ENCODE data around the gene DKK1. TPM values are rescaled to one million over a fixed set of nuclear protein-coding genes. Genes with fewer than 3 reads are reported as not detected.

Gene DKK1
- total RNA-seq, 1 donor from 2014 or later: 13.7 TPM

GRCh38 chr10:52332815-52333214 is 18.7 kb downstream of the DKK1 start:
- Histone ChIP-seq H3K9ac (ENCODE audit: low read length) (no peak overlapping the region), H4K20me1 (ENCODE audit: insufficient read depth, low read length) (no peaks in the 10 kb centered on the region), H2AFZ (ENCODE audit: low read depth, low read length) (no peak overlapping the region), H3K4me3 (ENCODE audit: insufficient read depth, low read depth, low read length) (no peak overlapping the region), H3K27ac (ENCODE audit: low read depth, low read length) (no peak overlapping the region), H3K9me3 (ENCODE audit: insufficient read depth, low read depth, low read length) (no peaks in the 10 kb centered on the region), H3K4me1 (ENCODE audit: insufficient read depth, low read length) (peaks cover 11% of the 10 kb centered on the region), H3K79me2 (ENCODE audit: insufficient read depth, low read length) (no peaks in the 10 kb centered on the region), H3K4me2 (ENCODE audit: low read length) (no peak overlapping the region), H3K27me3 (ENCODE audit: insufficient read depth, low read length) (no peaks in the 10 kb centered on the region), H3K36me3 (ENCODE audit: insufficient read depth, low read length) (no peaks in the 10 kb centered on the region)
- TF ChIP-seq EZH2 (IDR thresholded peaks at IDR 0.05; ENCODE audit: insufficient read depth, low read length) (no peak), CTCF (IDR thresholded peaks at IDR 0.05; ENCODE audit: insufficient read depth, low read depth, low read length) (no peak)
- peaks cover 2% of the 10 kb centered on the region for H3K27me3 Mint-ChIP-seq (ENCODE audit: low read depth, unreplicated experiment)
- peaks cover 7% of the 10 kb centered on the region for H3K4me1 Mint-ChIP-seq (ENCODE audit: low read depth, unreplicated experiment)
- H3K9me3 Mint-ChIP-seq (ENCODE audit: unreplicated experiment): no peaks in the 10 kb centered on the region
- FAIRE-seq: no peak
- no peak overlapping the region for H3K27ac Mint-ChIP-seq (ENCODE audit: unreplicated experiment)
- DNase-seq (ENCODE audit: low read depth): no peak
- H3K36me3 Mint-ChIP-seq (ENCODE audit: low read depth, unreplicated experiment): no peaks in the 10 kb centered on the region
- H3K4me3 Mint-ChIP-seq (ENCODE audit: unreplicated experiment): no peak overlapping the region

GRCh38 chr10:52334595-52334994 is 20.5 kb downstream of the DKK1 start:
- DNase-seq (ENCODE audit: low read depth): peak; percentile 52
- Mint-ChIP-seq H3K36me3 (ENCODE audit: low read depth, unreplicated experiment) (no peaks in the 10 kb centered on the region), H3K4me1 (ENCODE audit: low read depth, unreplicated experiment) (peaks cover 7% of the 10 kb centered on the region), H3K27me3 (ENCODE audit: low read depth, unreplicated experiment) (peaks cover 5% of the 10 kb centered on the region), H3K9me3 (ENCODE audit: unreplicated experiment) (no peaks in the 10 kb centered on the region), H3K4me3 (ENCODE audit: unreplicated experiment) (no peak overlapping the region), H3K27ac (ENCODE audit: unreplicated experiment) (no peak overlapping the region)
- TF ChIP-seq CTCF (IDR thresholded peaks at IDR 0.05; ENCODE audit: insufficient read depth, low read depth, low read length): no peak
- TF ChIP-seq EZH2 (IDR thresholded peaks at IDR 0.05; ENCODE audit: insufficient read depth, low read length): no peak
- H3K79me2 ChIP-seq (ENCODE audit: insufficient read depth, low read length): no peaks in the 10 kb centered on the region
- peaks cover 11% of the 10 kb centered on the region for H3K4me1 ChIP-seq (ENCODE audit: insufficient read depth, low read length)
- no peak overlapping the region for H3K9ac ChIP-seq (ENCODE audit: low read length)
- H3K9me3 ChIP-seq (ENCODE audit: insufficient read depth, low read depth, low read length): no peaks in the 10 kb centered on the region
- H3K27ac ChIP-seq (ENCODE audit: low read depth, low read length): no peak overlapping the region
- no peaks in the 10 kb centered on the region for H3K27me3 ChIP-seq (ENCODE audit: insufficient read depth, low read length)
- no peak for FAIRE-seq
- H2AFZ ChIP-seq (ENCODE audit: low read depth, low read length): no peak overlapping the region
- H4K20me1 ChIP-seq (ENCODE audit: insufficient read depth, low read length): no peaks in the 10 kb centered on the region
- H3K4me2 ChIP-seq (ENCODE audit: low read length): peak overlapping the region; percentile 50
- no peak overlapping the region for H3K4me3 ChIP-seq (ENCODE audit: insufficient read depth, low read depth, low read length)
- no peaks in the 10 kb centered on the region for H3K36me3 ChIP-seq (ENCODE audit: insufficient read depth, low read length)

- Mint-ChIP-seq H3K9me3 (ENCODE audit: unreplicated experiment) (no peaks in the 10 kb centered on the region), H3K4me3 (ENCODE audit: unreplicated experiment) (no peak overlapping the region), H3K27ac (ENCODE audit: unreplicated experiment) (no peak overlapping the region), H3K36me3 (ENCODE audit: low read depth, unreplicated experiment) (no peaks in the 10 kb centered on the region), H3K4me1 (ENCODE audit: low read depth, unreplicated experiment) (peaks cover 7% of the 10 kb centered on the region), H3K27me3 (ENCODE audit: low read depth, unreplicated experiment) (peaks cover 5% of the 10 kb centered on the region)
- Histone ChIP-seq H2AFZ (ENCODE audit: low read depth, low read length) (no peak overlapping the region), H3K79me2 (ENCODE audit: insufficient read depth, low read length) (no peaks in the 10 kb centered on the region), H3K4me1 (ENCODE audit: insufficient read depth, low read length) (peaks cover 11% of the 10 kb centered on the region), H3K9ac (ENCODE audit: low read length) (no peak overlapping the region), H3K27me3 (ENCODE audit: insufficient read depth, low read length) (no peaks in the 10 kb centered on the region), H3K4me2 (ENCODE audit: low read length) (no peak overlapping the region), H3K9me3 (ENCODE audit: insufficient read depth, low read depth, low read length) (no peaks in the 10 kb centered on the region), H3K4me3 (ENCODE audit: insufficient read depth, low read depth, low read length) (no peak overlapping the region), H4K20me1 (ENCODE audit: insufficient read depth, low read length) (no peaks in the 10 kb centered on the region), H3K27ac (ENCODE audit: low read depth, low read length) (peak overlapping the region; percentile 33), H3K36me3 (ENCODE audit: insufficient read depth, low read length) (no peaks in the 10 kb centered on the region)
- TF ChIP-seq CTCF (IDR thresholded peaks at IDR 0.05; ENCODE audit: insufficient read depth, low read depth, low read length) (no peak), EZH2 (IDR thresholded peaks at IDR 0.05; ENCODE audit: insufficient read depth, low read length) (no peak)
- FAIRE-seq (no peak), DNase-seq (ENCODE audit: low read depth) (no peak)
Observed at GRCh38 chr10:52335665-52336064, 21.6 kb downstream of the DKK1 start.

Data from astrocyte (in vitro differentiated cells and primary cell).